GM11168 (cell line): Measurements from ENCODE around the gene MED25.

Source experiments
- in situ Hi-C: fragments of 300-500 bp; cut with MboI; formaldehyde crosslinking; loops from one replicate; pipeline ENCODE4 v1.12.0; 2022; ENCODE audit warnings: low sequenced_read_pairs; ENCODE audit not compliant: unreplicated experiment

MED25 gene

DNA sequence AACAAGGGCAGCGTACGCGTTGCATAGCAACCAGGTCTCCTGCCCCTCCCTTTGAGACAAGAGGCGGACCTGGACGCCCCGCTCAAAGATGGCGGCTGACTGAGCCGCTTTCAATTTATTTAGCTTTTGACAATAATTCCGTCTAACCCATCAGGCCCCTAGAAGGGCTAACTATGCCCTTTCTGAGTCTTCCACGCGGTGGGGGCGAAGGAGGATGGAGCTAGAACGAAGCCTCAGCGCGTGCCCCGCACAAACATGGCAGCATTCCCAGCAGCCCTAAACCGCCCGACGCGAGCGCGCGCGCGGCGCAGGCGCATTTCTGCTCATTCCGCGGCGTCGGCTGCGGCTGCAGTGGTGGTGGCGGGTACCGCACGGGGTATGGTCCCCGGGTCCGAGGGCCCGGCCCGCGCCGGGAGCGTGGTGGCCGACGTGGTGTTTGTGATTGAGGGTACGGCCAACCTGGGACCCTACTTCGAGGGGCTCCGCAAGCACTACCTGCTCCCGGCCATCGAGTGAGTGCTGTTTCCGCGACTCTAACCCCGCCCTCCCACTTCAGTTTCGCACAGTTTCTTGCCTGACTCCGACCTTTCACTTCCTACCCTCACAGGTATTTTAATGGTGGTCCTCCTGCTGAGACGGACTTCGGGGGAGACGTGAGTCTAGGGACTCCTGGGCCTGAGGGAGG, at the start of gene MED25:
Gene MED25 (plus strand): TSS at position 326 of the 685 bp plus-strand sequence. CDS start 53 bp downstream, at position 379.
- in situ Hi-C loops: no loop called here

DNA sequence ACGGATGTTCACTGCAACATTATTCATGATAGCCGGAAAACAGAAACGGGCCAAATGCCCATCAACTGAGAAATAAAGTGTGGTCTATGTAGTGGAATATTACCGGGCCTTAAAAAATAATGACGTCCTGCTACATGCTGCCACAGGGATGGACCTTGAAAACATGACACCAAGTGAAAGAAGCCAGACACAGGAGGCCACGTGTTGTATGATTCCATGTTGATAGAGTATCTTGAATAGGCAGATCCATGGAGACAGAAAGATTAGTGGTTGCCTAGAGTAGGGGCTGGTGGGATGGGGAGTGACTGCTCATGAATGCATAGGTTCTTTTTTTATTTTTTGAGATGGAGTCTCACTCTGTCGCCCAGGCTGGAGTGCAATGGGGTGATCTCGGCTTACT, 47.6 kb upstream of the MED25 start:
- in situ Hi-C loops: no loop called here

DNA sequence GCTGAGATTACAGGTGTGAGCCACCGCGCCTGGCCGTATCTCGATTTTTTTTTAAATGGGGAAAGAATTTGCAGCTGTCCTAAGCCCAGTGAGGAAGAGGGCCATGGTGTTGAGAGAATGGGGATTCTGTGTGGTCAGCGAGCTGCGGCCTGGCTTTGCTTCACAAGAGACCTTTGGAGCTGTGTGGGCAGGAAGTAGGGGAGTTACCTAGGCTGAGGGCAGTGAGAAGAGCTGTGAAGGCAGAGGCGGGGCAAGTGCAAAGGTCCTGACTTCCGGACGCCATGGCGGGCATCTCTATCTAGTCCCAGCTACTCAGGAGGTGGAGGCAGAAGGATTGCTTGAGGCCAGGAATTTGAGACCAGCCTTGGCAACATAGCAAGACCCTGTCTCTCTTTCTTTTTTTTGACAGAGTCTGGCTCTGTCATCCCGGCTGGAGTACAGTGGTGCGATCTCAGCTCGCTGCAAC, 46.4 kb upstream of the MED25 start:
- in situ Hi-C loops: no loop called here

DNA sequence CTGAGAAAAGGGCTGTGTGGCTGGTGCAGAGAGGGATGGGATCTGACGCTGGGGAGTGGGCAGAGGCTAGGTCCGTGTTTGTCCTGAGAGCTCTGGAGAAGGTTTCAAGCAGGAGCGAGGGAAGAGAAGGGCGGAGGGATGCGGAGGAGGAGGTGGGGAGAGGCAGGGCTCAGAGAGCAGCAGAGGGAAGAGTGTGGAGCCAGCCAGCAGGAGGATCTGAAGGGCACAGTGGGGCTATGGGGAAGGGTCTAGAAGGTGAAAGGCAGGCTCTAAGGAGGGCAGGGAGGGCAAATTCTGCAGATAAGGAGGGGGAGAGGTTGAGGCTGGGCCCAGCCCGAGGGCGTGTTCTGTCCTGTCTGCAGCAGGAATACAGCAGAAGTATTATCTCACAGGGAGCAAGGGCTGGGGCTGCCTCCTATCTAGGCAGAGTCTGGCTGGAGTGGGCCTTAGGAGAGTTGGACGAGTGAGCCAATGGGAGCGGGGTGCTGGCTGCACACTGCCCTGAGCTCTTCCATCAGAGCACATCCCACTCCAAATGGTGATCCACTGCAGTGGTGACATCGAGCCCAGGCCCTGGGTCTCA, 45.1 kb upstream of the MED25 start:
- in situ Hi-C loops: no loop called here

DNA sequence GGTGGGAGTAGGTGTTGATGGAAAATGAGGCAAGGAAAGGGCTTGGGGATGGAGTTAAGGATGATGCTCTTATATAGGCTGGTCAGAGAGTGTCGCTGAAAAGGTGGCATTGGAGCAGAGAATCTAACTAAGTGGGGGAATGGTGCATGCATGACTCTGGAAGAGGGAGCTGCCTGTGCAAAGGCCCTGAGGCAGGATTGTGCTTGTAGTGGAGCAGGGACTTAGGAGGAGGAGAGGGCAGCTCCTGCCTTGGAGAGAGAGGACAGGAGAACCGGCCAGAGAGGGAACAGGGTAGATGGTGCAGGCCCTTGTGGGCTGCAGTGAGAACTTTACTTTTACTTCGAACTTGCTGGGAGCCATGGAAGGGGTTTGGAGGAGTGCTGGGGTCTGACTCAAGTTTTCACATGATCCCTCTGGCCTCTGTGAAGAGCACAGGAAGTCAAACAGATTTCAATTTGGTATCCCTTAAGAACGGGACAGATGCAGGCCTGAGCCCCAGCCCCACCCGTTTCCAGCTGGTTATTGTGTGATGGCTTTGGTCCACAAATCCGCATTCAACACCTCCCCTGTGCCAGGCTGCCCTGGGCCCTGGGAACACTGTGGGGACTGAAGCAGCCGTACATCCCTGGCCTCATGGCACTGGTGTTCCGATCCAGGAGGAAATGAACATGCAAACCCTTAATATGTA, 44.3 kb upstream of the MED25 start:
- in situ Hi-C loops: no loop called here

DNA sequence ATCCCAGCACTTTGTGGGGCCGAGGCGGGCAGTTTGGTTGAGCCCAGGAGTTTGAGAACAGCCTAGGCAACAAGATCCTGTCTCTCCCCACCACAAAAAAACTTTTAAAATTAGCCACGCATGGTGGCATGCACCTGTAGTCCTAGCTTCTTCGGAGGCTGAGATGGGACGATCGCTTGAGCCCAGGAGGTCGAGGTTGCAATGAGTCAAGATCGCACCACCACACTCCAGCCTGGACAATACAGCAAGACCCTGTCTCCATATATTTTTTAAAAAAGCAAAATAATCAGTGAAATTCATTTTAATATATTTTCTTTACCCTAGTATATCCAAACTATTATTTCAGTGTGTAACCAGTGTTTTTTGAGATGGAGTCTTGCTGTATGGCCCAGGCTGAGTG, 43.1 kb upstream of the MED25 start:
- in situ Hi-C loops: no loop called here

DNA sequence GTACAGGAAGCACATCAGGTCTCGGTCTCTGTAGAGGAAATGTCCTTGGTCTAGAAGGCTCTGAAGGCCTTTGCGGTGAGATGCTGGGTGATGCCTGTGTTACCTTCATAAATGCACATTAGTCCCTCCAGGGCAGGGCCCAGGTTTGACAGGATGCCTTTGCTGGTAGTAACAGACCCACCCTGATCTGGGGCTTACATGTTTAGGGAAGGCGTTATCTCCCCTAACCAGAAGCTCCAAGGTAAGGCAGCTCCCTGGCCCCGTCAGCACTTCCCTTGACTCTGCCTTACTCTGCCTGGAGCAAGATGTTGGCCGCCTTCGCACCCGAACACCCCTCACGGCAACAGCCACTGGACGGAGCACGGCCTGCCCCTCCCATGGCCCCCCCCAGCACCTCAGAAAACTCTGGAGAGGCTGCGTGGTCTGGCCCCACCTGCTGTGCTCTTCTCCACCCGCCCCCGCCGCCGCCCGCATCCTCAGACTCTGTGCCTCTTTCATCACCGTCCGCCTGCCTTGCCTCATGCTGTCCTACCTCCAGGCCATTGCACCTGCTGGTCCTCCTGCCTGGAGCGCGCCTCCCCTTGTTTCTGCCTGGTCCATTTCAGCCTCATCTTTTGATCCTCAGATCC, 42.2 kb upstream of the MED25 start:
- in situ Hi-C loops: no loop called here

DNA sequence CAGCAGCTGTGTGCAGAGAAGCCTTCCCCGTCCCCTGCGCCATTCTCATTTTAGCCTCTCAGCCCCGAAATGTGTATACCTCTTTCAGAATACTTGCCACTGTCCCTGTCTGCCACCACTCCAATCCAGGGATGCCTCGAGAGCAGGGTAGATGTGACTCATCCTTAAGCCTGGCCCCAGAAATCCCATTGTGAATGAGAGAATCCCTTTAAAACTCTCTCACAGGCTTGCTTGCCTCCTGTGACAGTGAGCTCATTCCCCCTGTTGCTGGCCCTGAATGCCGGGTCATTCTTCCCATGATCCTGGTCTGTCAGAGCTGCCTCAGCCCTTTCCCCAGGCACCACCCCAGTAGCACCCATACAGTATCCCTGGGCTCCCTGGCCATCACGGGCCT, 41.7 kb upstream of the MED25 start:
- in situ Hi-C loops: no loop called here

DNA sequence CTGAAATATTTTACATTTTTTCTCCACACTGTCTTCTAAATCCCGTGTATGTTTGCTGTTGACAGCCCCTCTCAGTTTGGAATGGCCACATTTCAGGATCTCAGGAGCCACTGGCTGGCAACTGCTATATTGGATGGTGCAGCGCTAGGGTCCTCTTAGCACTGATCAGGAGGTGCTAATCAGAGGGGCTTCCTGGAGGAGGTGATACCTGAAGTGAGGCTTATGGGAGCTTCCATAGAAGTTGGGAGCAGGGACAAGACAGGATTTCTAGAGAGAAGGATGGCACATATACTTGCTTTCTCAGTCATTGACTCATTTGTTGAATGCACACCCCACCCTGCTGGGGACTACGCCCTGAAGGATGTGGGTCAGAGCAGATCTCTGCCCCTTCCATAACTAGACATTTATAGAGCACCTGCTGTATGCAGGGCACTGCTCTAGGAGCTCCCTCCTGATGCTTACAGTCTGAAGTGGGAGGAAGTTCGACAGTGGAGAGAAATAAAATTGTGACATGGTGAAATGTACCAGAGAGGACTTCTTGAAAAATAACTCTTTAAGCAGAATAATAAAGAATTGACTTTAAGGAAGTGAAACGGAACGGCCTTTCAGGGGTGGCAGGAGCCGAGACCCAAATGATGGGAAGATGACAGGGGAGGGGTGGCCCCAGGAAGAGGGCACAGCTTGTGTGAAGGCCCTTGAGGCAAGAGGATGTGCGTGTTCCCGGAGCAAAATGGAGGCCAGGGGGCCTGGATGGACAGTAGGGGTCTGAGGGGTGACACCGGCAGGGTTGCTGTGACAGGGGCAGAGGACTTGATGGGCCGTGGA, 38.1 kb upstream of the MED25 start:
- in situ Hi-C loops: no loop called here

DNA sequence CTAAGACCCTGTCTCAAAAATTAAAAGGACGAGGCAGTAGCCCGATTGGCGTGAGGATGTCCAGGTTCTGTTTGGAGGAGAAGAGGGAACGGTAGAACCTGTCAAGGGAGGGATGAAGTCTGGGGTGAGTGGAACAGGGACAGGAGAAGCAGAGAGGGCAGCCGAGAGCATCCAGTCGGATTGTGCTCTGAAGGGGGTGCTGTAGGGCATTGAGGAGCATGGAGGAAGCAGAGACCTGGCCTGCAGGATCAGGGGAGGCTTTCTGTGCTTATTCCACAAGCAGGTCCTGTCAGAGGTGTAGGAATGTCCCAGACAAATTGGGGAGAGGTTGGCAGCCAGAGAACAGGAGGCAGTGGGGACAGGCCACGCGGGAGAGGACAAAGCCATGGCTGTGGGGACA, 37.2 kb upstream of the MED25 start:
- in situ Hi-C loops: no loop called here

DNA sequence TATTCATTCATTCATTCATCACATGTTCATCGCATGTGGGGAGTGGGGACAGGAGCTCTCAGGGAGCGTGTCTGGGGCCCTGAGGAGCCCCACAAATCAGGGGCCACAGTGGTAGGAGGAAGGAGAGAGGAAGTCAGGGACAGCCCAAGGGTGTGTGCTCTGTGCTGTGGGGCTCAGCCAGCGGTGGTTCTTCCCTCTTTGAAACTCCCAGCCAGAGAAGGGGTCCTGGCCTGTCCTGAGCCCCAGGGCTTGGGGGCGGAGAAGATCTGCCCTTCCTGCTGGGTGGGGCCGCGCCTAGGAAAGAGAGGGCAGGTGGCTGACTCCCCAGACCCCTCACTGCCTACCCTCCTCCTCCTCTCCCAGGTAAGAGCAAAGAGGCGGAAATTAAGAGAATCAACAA, 36.7 kb upstream of the MED25 start:
- in situ Hi-C loops: no loop called here

DNA sequence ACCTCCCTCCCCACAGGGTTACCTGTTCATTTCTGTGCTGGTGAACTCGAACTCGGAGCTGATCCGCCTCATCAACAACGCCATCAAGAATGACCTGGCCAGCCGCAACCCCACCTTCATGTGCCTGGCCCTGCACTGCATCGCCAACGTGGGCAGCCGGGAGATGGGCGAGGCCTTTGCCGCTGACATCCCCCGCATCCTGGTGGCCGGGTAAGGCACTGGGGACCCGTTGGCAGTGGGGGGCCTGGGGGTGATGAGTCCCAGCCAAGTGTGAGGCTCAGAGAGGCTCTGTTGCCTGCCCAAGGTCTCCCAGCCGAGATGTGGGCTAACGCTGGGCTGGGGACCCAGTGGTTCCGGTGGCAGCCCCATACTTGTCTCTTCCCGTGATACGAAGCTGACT, 35.6 kb upstream of the MED25 start:
- in situ Hi-C loops: no loop called here

DNA sequence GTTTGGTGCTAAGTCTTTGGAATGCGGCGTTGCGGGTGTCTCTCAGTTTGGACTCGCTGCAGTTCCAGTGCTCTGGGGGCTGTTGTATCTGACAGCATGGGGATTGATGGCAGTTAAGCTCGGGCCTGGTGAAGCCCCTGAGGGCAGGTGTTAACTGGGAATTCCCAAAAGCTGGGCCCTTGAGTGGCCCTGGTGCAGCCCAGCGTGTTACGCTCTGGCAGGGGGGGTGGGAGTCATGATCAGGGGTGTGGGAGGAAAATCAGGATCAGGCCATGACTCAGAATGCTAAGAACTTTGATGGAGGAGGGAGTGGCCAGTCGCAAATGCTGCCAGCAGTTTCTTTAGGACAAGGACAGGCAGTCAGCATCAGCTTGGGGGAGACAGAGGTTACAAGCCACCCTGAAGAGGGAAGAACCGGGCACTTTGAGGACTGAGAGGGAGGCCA, 31.7 kb upstream of the MED25 start:
- in situ Hi-C loops: no loop called here

DNA sequence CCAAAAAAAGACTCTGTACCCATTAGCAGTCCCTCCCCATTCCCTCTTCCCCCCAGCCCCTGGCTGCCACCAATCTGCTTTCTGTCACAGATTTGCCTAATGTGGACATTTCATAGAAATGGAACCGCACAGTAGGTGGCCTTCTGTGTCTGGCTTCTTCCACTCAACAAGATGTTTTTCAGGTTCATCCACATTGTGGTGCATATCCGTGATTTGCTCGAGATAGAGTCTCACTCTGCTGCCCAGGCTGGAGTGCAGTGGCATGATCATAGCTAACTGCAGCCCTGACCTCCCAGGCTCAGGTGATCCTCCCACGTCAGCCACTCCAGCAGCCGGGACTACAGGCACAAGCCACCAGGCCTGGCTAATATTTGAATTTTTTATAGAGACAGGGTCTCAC, 30.3 kb upstream of the MED25 start:
- in situ Hi-C loops: no loop called here

DNA sequence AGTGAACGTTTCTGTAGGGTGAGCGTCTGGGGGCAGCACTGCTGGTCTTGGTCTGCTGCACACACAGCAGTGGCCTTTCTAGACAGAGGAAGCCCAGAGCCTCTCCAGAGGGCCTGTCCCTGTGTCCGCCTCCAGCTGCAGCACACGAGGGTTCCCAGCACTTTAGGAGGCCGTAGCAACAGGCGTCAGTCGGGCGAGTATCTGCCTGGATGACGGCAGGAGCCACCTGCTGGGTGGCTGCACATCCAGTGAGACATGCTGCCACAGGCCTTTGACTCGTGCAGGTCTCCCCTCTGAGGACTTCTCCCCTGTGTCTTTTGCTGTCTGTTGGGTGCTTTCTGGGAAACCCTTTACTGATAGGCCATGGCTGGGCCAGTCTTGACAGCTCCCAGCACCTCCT, 29.2 kb upstream of the MED25 start:
- in situ Hi-C loops: no loop called here

DNA sequence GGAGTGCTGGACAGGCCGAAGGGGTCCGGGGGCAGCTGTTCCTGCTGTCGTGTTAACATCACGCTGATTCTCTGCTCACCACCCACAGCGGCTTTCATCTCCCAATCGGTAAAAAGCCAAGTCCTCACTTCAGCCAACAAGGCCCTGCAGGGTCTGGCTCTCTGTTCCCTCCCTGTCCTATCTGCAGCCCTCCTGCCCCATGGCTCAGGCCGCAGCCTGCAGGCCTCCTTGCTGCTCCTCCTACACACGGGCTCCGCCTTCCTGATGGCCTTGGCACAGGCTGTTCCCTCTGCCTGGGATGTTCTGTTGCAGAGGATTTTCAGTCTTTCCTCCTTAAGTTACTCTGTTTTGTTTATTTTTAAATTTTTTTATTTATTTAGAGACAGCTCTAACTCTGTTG, 27.2 kb upstream of the MED25 start:
- in situ Hi-C loops: no loop called here

DNA sequence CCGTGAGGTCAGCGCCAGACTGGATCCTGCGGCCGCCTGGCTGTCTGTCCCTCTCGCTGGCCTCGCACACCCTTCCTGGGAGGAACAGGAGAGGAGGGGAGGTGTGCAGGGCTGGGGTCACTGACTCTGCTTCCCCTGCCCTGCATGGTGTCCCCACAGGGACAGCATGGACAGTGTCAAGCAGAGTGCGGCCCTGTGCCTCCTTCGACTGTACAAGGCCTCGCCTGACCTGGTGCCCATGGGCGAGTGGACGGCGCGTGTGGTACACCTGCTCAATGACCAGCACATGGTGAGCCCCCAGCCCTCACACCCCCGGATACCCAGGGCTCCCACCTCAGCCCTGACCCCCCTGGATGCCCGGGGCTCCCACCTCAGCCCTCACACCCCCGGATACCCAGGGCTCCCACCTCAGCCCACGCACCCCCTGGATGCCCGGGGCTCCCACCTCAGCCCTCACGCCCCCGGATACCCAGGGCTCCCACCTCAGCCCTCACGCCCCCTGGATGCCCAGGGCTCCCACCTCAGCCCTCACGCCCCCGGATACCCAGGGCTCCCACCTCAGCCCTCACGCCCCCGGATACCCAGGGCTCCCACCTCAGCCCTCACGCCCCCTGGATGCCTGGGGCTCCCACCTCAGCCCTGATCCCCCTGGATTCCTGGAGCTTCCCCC, 26.2 kb upstream of the MED25 start:
- in situ Hi-C loops: no loop called here

DNA sequence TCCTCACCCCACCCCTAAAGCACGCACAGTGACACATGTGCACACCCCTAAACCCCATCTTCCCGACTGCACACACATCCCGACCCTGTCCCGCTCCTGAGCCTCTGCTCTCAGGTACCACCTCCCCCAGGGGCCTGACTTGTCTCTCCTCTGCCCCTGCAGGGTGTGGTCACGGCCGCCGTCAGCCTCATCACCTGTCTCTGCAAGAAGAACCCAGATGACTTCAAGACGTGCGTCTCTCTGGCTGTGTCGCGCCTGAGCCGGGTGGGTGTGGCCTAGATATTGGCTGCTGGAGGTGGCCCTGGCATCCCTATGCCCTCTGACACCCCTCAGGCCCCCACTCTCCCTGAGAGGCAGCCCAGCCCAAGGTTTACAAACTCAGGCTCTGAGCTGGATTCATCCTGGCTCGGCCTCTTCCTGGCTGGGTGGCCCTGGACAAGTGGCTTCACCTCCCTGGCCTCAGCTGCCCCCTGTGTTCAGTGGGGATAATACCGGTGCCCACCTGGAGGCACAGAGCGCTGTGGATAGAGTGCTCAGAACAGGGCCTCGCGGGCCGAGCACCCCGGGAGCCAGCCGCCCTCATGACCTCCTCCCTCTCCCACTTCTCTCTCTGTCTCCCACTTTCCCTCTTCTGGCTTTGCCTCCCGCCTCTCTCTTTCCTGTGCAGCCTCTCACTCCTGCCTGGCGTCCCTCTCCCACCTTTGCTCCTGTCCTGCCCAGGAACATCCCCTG, 25.1 kb upstream of the MED25 start:
- in situ Hi-C loops: no loop called here

DNA sequence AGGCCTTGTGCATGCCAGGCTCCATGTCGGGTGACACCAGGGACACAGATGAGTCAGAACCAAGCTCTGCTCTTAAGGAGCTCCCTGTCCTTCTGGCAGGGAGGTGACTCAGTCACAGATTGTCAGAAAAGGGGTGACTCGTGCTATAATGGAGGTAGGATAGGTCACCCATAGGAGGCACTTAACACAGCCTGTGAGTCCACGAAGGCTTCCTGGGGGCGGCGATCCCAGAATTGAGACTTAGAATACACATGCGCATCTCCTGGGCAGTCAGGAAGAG, 24.6 kb upstream of the MED25 start:
- in situ Hi-C loops: no loop called here
